Transverse colon (tissue), 4 donors: Measurements from ENCODE around the gene DCST2.

Experiments used
- POLR2A ChIP-seq: fragments of 450-650 bp; IDR thresholded peaks from one replicate; pipeline ENCODE4 v1.6.1; 2016; ENCODE audit warnings: antibody characterized with exemption, mild to moderate bottlenecking, moderate library complexity
- POLR2AphosphoS5 ChIP-seq, 3 donors: sonication (generic); formaldehyde crosslinking; IDR thresholded peaks; one replicate each; pipeline ENCODE4 v1.6.1; 2016; ENCODE audit warnings: antibody characterized with exemption in 3 of 3
- TF ChIP-seq, protein P1 (sequence below), 5 experiments: fragments of 200-600 bp in 3 of 5; fragments of 450-650 bp in 2 of 5; sonication (generic) in 3 of 5; IDR thresholded peaks; 1 replicate in 2 of 5; 2 replicates in 3 of 5; pipeline ENCODE4 v1.5.1; 2016 to 2017; ENCODE audit warnings: antibody characterized with exemption in 5 of 5, inconsistent platforms in 3 of 5, mild to moderate bottlenecking in 2 of 5, moderate library complexity in 1 of 5

DNA sequence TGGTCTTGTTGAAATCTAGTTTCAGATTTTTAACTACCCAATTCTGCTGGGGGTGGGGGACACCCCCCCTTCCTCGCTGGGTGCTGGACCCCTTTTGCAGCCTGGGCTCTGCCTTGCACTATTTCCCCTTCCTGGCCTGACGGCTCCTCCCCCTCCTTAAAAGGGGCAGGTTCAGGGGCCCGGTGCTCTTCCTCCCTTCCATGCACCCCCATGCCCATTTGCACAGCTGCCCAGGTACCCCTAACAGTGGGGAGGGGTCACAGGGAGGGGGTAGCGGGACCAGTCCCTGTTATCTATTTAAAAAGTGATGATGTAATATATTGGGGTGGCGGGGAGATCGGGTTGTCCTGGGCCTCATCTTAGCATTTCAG lies 15.7 kb downstream of the DCST2 start:
- no peak for TF ChIP-seq POLR2A
- TF ChIP-seq POLR2AphosphoS5 (IDR thresholded peaks at IDR 0.05), result no peak
- TF ChIP-seq, protein P1, sequence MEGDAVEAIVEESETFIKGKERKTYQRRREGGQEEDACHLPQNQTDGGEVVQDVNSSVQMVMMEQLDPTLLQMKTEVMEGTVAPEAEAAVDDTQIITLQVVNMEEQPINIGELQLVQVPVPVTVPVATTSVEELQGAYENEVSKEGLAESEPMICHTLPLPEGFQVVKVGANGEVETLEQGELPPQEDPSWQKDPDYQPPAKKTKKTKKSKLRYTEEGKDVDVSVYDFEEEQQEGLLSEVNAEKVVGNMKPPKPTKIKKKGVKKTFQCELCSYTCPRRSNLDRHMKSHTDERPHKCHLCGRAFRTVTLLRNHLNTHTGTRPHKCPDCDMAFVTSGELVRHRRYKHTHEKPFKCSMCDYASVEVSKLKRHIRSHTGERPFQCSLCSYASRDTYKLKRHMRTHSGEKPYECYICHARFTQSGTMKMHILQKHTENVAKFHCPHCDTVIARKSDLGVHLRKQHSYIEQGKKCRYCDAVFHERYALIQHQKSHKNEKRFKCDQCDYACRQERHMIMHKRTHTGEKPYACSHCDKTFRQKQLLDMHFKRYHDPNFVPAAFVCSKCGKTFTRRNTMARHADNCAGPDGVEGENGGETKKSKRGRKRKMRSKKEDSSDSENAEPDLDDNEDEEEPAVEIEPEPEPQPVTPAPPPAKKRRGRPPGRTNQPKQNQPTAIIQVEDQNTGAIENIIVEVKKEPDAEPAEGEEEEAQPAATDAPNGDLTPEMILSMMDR (IDR thresholded peaks at IDR 0.05), result no peak
